BJ (cell line): Measurements from ENCODE around the gene MRFAP1. TPM values are rescaled to one million over a fixed set of nuclear protein-coding genes. Genes with fewer than 3 reads are reported as not detected.

Experiments
- CTCF ChIA-PET: fragments of 350-600 bp; formaldehyde crosslinking; extraction: SDS; loops from one replicate; lab custom pipeline; 2021; ENCODE audit warnings: antibody characterized with exemption, inconsistent platforms; lab: Yijun Ruan, JAX
- POLR2A ChIA-PET: fragments of 300-600 bp; sonication (Branson Sonifier 250); formaldehyde crosslinking; extraction: SDS; loops from one replicate; lab custom pipeline; 2021; ENCODE audit warnings: antibody characterized with exemption; lab: Charles Lee
- DNase-seq: peaks from one replicate; pipeline ENCODE4 v3.0.0-alpha.2; 2011; ENCODE audit warnings: low read depth
- H3K27me3 ChIP-seq: 2 replicates; pipeline ENCODE4 v1.6.0; 2011; ENCODE audit warnings: low read length; ENCODE audit not compliant: control insufficient read depth, insufficient read depth
- H3K36me3 ChIP-seq: 2 replicates; pipeline ENCODE4 v1.5.1; 2011; ENCODE audit warnings: low read length; ENCODE audit not compliant: control insufficient read depth, insufficient read depth
- H3K4me3 ChIP-seq: 2 replicates; pipeline ENCODE4 v1.5.1; 2011; ENCODE audit warnings: low read depth, mild to moderate bottlenecking, control low read depth, low read length
- polyA plus RNA-seq: library from polyadenylated mRNA; depleted of rRNA; stranded (reverse); fragments of >200 nt; gene quantifications from 2 replicates; pipeline ENCODE4 v1.2.3, GENCODE V29; 2011
- TF ChIP-seq, protein P1 (sequence below): IDR thresholded peaks from 2 replicates; pipeline ENCODE4 v1.5.1; 2011; ENCODE audit warnings: low read depth, mild to moderate bottlenecking, control low read depth, inconsistent platforms, low read length, moderate library complexity; ENCODE audit not compliant: insufficient read depth

MRFAP1 gene
- polyA plus RNA-seq, 1 experiment, result 225 TPM

DNA sequence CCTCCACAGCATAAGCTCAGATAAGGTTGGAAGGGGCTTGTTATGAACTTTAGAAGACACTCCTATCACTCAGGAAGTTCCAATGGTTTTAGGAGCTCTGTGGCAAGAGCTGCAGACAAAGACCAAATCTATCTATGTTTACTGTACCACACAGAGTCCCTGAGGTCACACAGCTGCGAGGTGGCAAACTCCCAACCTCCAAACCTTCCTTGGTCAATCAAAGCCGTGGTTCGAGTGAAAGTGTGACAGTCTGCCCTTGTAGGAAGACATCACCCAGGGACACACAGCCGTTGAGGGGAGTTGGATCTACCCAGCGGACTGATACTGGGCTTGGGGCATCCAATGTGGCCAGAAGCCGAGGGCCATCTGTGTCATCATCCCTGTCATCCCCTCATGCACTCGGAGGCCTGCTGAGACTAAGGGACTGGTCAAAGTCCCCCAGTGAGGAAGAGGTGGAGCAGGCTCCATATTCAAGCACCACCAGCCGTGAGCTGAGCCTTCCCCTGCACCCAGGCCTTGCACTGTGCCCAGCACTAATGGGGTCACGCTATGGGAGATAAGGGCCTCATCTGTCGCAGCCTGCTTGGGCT is 38.7 kb upstream of the MRFAP1 start:
- TF ChIP-seq, protein P1, sequence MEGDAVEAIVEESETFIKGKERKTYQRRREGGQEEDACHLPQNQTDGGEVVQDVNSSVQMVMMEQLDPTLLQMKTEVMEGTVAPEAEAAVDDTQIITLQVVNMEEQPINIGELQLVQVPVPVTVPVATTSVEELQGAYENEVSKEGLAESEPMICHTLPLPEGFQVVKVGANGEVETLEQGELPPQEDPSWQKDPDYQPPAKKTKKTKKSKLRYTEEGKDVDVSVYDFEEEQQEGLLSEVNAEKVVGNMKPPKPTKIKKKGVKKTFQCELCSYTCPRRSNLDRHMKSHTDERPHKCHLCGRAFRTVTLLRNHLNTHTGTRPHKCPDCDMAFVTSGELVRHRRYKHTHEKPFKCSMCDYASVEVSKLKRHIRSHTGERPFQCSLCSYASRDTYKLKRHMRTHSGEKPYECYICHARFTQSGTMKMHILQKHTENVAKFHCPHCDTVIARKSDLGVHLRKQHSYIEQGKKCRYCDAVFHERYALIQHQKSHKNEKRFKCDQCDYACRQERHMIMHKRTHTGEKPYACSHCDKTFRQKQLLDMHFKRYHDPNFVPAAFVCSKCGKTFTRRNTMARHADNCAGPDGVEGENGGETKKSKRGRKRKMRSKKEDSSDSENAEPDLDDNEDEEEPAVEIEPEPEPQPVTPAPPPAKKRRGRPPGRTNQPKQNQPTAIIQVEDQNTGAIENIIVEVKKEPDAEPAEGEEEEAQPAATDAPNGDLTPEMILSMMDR, result no peak
- DNase-seq, result no peak
- ChIA-PET CTCF (no interaction called here), POLR2A (no interaction called here)
- Histone ChIP-seq H3K4me3 (no peak overlapping the region), H3K27me3 (no peaks in the 10 kb centered on the region), H3K36me3 (peaks cover 16% of the 10 kb centered on the region)

DNA sequence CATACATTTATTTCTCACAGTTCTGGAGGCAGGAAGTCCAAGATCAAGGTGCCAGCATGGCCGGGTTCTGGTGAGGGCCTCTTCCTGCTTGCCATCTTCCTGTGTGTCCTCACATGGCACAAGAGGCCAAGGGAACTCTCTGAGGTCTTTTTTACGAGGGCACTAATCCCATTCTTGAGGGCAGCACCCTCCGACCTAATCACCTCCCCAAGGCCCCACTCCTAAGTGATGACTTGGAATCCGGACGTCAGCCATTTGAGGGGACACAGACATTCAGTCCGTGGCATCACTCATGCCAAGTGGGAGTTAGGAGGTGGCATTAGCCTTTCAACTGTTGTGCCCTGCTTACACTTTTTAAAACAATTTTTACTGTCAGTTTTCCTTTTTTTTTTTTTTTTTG is 38.2 kb upstream of the MRFAP1 start:
- CTCF ChIA-PET, result no interaction called here
- DNase-seq, result no peak
- POLR2A ChIA-PET, result no interaction called here
- H3K27me3 ChIP-seq, result no peaks in the 10 kb centered on the region
- TF ChIP-seq, protein P1, result no peak
- no peak overlapping the region for H3K4me3 ChIP-seq
- H3K36me3 ChIP-seq, result peaks cover 14% of the 10 kb centered on the region

DNA sequence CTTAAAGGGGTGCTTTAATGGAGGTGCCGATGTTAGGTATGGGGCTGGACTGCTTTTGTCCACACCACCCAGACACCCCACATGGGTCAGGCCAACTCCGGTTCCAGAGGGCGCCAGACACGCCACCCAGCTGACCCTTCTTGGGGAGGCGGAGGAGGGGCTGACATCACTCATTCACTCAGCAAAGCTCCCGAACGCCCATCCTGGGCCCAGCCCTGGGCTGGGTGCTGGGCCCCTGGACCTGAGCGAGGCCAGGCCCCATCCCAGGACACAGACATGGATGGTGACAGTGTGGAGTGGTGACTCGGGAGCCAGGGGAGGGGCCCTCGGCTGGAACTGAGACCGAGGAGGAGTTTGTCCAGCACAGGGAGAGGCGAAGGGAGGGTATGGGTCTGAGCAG is 37.4 kb upstream of the MRFAP1 start:
- Histone ChIP-seq H3K36me3 (peaks cover 13% of the 10 kb centered on the region), H3K4me3 (no peak overlapping the region), H3K27me3 (no peaks in the 10 kb centered on the region)
- DNase-seq, result no peak
- POLR2A ChIA-PET, result no interaction called here
- TF ChIP-seq, protein P1, result no peak
- CTCF ChIA-PET, result no interaction called here

DNA sequence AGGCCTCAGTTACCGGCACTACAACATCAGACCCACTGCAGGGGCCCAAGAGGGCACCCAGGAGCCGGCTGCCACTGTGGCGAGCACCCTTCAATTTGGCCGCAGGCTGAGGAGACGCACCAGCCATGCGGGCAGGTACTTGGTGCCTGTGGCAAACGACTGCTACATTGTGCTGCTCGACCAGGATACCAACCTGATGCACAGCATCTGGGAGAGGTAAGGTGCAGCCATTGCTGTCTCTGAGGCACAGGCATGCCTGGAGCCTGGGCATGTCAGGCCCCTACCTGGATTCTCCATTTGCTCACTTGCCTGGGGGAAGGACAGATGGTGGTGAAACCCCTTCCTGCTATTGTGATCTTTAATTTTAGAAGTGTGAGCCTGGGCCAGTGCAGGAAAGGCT is 35.4 kb upstream of the MRFAP1 start:
- Histone ChIP-seq H3K36me3 (peaks cover 20% of the 10 kb centered on the region), H3K27me3 (no peaks in the 10 kb centered on the region), H3K4me3 (no peak overlapping the region)
- ChIA-PET CTCF (no interaction called here), POLR2A (no interaction called here)
- TF ChIP-seq, protein P1, result no peak
- no peak for DNase-seq

DNA sequence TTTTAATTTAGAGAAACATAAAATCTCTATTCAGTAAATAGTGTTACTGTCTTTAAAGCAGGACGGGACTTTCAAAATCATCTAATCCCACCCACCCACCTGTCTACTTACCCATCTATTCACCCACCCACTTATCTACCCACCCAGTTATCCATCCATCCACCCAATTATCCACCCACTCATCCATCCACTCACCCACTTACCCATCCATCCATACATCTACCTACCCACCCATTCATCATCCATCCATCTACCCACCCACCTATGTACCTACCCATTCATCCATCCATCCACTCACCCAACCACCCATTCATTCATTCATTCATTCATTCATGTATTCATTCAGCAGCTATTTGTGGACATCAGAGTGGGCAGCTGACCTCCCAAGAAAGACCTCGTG is 34.9 kb upstream of the MRFAP1 start:
- Histone ChIP-seq H3K4me3 (no peak overlapping the region), H3K36me3 (peaks cover 20% of the 10 kb centered on the region), H3K27me3 (no peaks in the 10 kb centered on the region)
- no peak for DNase-seq
- POLR2A ChIA-PET, result no interaction called here
- CTCF ChIA-PET, result no interaction called here
- TF ChIP-seq, protein P1, result no peak
